Bronchus fibroblast of lung (primary cell): Measurements from ENCODE around the gene CNN2. TPM values are rescaled to one million over a fixed set of nuclear protein-coding genes. Genes with fewer than 3 reads are reported as not detected.

ENCODE experiments used
- total RNA-seq: library from RNA; depleted of rRNA; stranded (reverse); fragments of >200 nt; gene quantifications from 2 replicates; pipeline ENCODE4 v1.2.3, GENCODE V29; 2015

CNN2 gene
- total RNA-seq: 303 and 326 TPM in 2 replicates

DNA sequence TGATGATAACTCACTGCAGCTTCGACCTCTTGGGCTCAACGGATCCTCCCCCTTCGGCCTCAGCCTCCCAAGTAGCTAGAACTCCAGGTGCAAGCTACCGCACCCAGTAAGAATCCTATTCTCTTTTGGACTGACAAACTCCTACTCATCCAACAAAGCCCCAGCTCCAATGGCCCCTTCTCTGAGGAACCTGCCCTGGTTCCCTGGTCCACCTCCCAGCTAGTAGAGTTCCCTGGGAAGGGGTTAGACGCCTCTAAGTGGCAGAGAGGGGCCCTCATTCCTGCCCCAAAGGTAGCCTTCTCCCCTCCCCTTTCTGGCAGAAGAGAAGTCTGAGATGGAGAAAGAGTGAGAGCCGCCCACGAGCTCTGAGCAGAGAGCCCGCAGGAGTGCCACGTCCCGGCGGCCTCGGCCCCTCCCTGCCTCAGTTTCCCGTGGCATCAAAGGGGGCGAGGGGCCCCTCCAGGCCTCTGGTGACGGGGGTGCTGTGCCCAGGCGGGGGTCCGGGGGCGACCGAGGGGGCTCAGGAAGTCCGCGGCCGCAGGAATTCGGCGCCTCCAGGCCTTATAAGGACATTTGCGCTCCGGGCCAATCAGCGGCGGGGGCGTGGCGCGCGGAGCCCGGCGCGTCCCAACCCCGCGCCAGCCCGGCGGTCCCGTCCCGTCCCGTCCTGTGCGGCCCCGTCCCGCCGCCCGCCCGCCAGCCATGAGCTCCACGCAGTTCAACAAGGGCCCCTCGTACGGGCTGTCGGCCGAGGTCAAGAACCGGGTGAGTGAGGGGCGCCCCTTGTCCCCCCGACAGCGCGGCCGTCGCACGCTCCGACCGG, at the start of gene CNN2:
Gene CNN2 (plus strand): TSS at position 649 of the 823 bp plus-strand sequence. CDS start 54 bp downstream, at position 703.

DNA sequence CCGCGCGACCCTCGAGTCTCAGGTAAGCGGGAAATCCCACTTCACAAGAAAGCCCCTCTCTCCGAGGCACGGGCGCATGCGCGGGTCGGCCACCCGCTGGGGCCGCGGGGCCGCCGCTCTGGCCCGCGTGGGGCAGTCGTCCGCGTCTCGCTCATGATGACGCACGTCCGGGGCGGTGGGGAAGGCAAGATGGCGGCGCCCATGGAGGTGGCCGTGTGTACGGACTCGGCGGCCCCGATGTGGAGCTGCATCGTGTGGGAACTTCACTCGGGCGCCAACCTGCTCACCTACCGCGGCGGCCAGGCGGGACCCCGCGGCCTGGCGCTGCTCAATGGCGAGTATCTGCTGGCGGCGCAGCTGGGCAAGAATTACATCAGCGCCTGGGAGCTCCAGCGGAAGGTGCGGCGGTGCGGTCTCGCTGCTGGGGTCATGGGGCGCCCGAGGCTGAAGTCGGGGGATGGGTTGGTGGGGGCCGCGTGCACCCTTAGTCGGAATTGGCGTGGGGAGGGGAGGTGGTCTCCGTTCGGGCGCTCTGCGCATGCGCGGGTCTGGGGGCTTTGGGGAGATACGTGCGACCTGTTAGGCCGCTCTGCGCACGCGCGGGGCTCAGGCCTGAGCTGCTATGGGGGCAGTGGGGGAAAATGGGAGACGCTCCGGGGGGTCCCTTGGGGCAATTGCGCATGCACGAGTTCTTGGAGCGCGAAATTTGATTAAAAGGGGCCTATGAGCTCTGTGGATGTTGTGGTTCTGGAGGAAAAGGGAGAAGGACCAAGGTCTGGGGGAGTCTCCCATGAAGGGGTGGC, 42.0 kb upstream of the CNN2 start, which contains the start of gene WDR18:
Gene WDR18 (plus strand): TSS at position 181 of the 803 bp plus-strand sequence. CDS start 9 bp downstream, at position 190.

DNA sequence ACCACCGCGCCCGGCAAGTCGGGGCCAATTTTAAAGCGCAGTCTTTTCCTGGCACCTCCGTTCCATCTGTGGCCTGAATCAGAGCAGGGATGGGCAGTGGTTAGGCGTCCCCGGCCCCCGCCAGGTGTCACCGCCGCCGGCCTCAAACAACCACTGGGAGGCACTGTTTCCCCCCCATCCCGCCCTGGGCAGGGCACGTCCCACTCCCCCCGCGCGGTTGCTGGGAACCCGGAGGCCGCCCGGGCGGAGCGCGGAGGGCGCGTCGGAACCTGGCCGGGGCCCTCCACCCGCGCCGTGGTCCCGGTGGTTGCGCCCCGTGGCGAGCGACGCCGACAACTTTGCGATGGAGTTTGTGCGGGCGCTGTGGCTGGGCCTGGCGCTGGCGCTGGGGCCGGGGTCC, 26.3 kb upstream of the CNN2 start, which contains the start of gene GRIN3B:
Gene GRIN3B (plus strand): TSS at position 325 of the 400 bp plus-strand sequence. CDS start 19 bp downstream, at position 344.

DNA sequence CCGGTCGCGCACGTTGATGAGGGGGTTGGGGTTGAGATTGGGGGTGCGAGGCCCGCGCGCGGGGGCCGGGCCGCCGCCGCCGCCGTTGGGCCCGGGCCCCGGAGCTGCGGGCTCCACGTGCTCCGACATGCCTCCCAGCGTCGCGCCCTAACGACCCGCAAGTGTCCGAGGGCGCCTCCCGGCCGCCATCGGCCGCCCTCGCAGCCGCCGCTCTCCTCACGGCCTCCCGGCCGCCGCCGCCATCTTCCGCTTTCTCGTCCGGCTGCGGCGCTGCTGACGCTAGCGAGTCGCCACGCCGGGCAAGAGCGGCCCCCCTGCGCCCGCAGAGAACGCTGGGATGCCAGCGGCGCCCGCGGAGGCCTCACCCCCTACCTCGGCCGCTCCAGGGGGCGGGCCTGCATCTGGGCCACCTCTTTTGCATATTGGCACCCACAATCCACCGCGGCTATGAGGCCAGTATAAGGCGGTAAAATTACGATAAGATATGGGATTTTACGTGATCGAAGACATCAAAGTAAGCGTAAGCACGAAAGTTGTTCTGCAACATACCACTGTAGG, 5.5 kb upstream of the CNN2 start, which contains the start of gene TMEM259:
Gene TMEM259 (minus strand): TSS at position 256 of the 558 bp plus-strand sequence. CDS start 127 bp downstream, at position 129.

DNA sequence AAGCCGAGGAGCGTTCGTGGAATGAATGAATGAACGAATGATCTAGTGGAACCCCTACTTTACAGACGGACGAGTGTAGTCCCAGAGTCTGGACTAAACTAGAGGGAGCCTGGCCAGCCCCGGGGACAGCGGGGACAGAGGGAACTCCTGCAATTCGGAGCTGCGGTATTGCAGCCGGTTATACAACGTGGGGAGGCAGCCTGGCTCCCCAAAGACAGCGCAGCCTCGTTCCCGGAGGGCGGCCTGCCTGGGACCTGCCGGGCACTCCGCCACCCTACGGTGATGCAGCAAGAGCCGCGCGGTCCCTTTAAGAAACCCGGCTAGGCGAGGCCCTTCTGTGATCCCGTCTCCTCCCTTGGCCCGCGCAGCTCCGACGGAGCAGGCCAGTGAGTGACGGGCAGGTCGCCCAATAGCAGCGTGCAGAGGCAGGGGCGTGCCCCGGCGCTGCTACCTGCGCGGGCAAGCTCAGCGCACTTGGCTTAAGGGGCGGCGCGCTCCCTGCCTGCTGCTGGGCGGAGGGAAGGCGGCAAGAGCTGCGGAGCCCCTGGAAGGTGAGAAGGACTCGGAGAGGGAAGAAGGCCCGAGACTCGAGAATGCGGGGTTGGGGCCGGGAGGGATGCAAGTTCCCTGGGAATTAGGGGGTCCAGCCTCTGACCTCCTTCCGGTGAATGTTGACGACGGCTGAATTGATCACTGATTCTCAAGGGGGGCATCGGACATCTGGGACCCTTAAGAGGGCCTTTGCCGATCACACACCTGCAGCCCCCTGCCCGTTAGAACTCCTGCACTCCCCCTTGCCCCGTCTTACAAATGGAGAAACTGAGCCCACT, 13.5 kb downstream of the CNN2 start, which contains the start of gene ABCA7:
Gene ABCA7 (plus strand): TSS at position 462 of the 830 bp plus-strand sequence. CDS start 1,255 bp downstream, outside the sequence.

DNA sequence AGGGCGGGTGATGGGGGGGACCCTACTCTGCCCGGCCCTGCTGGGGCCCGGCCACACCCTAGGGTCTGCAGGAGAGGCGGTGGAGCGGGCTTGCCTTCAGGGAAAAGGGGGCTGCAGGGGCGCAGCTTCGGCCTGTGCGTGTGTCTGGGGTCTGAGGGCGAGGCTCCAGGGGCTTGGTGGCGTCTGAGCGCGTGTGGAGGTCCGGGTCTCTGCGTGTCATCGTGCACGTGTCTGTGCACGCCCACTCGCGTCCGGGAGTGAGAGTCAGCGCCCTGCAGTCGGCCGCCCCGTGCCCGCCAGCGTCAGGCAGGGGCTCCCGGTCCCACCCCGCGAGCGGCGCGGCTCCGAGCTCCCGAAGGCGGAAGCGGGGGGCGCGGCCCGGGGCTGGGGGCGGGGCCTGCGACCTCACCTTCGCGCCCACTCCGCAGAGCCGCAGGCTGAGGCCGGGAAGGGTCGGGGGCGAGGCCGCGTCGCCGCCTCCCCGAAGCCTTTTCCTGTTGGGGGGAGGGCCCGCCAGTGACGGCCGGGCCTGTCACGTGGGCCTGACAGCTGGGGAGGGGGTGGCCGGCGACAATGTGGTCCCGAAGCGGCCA, 40.4 kb downstream of the CNN2 start, which contains the start of gene ARHGAP45:
Gene ARHGAP45 (plus strand): TSS at position 420 of the 593 bp plus-strand sequence. CDS start 239 bp downstream, outside the sequence.

Other genes starting within 250 kb of the CNN2 start
- 229 and 250 TPM in 2 replicates for gene PTBP1, start 229.2 kb upstream of the CNN2 start, total RNA-seq
- 3.4 and 4.7 TPM in 2 replicates for gene PLPPR3, start 204.7 kb upstream of the CNN2 start, total RNA-seq
- gene AZU1, start 198.8 kb upstream of the CNN2 start, total RNA-seq: not detected in 2 replicates
- not detected in 2 replicates for gene PRTN3, start 185.6 kb upstream of the CNN2 start, total RNA-seq
- gene ELANE, start 174.3 kb upstream of the CNN2 start, total RNA-seq: 0.15 and 0.50 TPM in 2 replicates
- gene CFD, start 166.9 kb upstream of the CNN2 start, total RNA-seq: 7.0 and 7.6 TPM in 2 replicates
- 48.6 and 50.4 TPM in 2 replicates for gene MED16, start 133.4 kb upstream of the CNN2 start, total RNA-seq
- gene RNU6-9, start 133.1 kb upstream of the CNN2 start, total RNA-seq: not detected in 2 replicates
- 35.1 and 38.0 TPM in 2 replicates for gene R3HDM4, start 113.4 kb upstream of the CNN2 start, total RNA-seq
- not detected in 2 replicates for gene KISS1R, start 109.3 kb upstream of the CNN2 start, total RNA-seq
- 6.7 and 8.7 TPM in 2 replicates for gene ARID3A, start 100.6 kb upstream of the CNN2 start, total RNA-seq
- gene WDR18, start 42.3 kb upstream of the CNN2 start, total RNA-seq: 80.5 and 86.7 TPM in 2 replicates
- 0.17 and 3.1 TPM in 2 replicates for gene GRIN3B, start 26.2 kb upstream of the CNN2 start, total RNA-seq
- gene TMEM259, start 5.5 kb upstream of the CNN2 start, total RNA-seq: 115 and 128 TPM in 2 replicates
- gene RNU6-2, start 5.1 kb upstream of the CNN2 start, total RNA-seq: not detected in 2 replicates
- gene ABCA7, start 13.5 kb downstream of the CNN2 start, total RNA-seq: 2.8 and 3.0 TPM in 2 replicates
- gene ARHGAP45, start 40.6 kb downstream of the CNN2 start, total RNA-seq: 0.59 and 2.9 TPM in 2 replicates
- 300 TPM in 2 replicates for gene POLR2E, start 68.8 kb downstream of the CNN2 start, total RNA-seq
- gene GPX4, start 77.4 kb downstream of the CNN2 start, total RNA-seq: 672 and 674 TPM in 2 replicates
- gene SBNO2, start 147.7 kb downstream of the CNN2 start, total RNA-seq: 31.4 and 35.2 TPM in 2 replicates
- 67.5 and 69.3 TPM in 2 replicates for gene STK11, start 179.2 kb downstream of the CNN2 start, total RNA-seq
- 1.8 and 2.9 TPM in 2 replicates for gene CBARP, start 211.4 kb downstream of the CNN2 start, total RNA-seq
- 103 and 108 TPM in 2 replicates for gene ATP5F1D, start 215.1 kb downstream of the CNN2 start, total RNA-seq
- gene MIDN, start 222.0 kb downstream of the CNN2 start, total RNA-seq: 18.7 and 19.2 TPM in 2 replicates
- 300 and 305 TPM in 2 replicates for gene CIRBP, start 242.7 kb downstream of the CNN2 start, total RNA-seq
- 57.2 and 66.0 TPM in 2 replicates for gene FAM174C, start 248.9 kb downstream of the CNN2 start, total RNA-seq